Right renal pelvis (tissue), 4 donors: ENCODE measurements around the gene KIF3A. TPM values are rescaled to one million over a fixed set of nuclear protein-coding genes. Genes with fewer than 3 reads are reported as not detected.

Experiments
- DNase-seq, 4 donors: peaks; one replicate each; pipeline ENCODE4 v3.0.0-alpha.2; 2013; ENCODE audit warnings: low read depth in 4 of 4, low spot score in 3 of 4, missing footprints in 1 of 4
- polyA plus RNA-seq, 4 donors: library from polyadenylated mRNA; unstranded; fragments of 120-200 nt; gene quantifications; one replicate each; pipeline ENCODE4 v1.2.1, GENCODE V29; 2013; ENCODE audit not compliant: insufficient read length in 4 of 4

KIF3A gene
- polyA plus RNA-seq, 4 donors, result 18.6 to 21.2 (median 20.6) TPM

DNA sequence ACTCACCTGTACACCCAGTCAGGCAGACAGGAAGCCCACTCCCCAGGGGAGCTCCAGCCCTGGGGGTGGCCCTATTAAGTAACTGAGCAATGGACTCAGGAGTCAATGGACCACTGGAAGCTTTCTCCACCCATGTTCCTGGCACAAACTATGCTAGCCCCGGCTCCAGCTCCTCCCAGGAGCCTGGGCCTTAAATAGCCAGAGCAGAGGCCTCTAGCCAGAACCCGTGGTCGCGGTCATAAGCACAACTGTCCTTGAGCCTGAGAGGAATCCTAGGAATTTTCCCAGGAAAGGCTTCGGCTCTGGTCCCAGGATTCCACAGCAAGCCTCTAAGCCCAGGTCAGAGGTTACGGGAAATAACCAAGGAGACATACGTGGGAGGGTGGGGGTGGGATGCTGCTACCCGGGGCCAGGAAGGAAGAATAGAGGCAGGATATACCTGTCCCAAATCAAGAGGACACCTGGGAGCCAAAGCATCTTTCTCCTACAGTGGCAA, 34.2 kb upstream of the KIF3A start:
- DNase-seq, result no peak

DNA sequence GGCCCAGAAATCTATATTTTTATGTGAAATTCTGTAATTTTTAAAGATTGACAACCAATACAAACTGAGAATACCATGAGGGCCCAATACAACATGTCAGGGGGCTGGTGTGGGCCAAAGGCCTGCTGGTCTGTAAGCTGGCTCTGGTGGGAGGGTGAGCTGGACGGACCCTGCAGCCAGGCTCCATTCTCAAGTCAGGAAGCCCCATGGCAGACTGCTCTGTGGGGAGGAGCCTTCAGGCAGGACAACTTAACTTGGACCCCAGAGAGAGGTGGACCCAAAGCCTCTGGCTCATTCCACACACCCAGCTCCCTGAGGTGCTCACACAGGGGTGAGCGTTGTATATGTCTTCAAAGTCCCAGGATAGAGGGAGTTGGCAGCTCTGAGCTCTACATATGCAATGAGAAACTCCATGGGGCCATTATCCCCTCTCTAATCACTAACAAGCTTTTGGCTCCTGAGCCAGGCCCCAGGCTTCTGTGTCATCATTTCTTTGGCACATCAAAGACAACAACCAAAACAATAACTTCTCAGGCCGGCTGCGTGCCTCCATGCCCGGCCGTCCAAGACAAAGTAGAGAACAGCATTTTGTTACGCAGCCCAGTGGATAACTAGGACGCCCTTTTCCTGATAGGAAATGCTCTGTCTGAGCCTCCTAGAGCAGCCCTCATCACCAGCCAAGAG, 33.3 kb upstream of the KIF3A start:
- no peak for DNase-seq

GRCh38 chr5:132768485-132768868, 31.1 kb upstream of the KIF3A start:
- DNase-seq, result no peak

DNA sequence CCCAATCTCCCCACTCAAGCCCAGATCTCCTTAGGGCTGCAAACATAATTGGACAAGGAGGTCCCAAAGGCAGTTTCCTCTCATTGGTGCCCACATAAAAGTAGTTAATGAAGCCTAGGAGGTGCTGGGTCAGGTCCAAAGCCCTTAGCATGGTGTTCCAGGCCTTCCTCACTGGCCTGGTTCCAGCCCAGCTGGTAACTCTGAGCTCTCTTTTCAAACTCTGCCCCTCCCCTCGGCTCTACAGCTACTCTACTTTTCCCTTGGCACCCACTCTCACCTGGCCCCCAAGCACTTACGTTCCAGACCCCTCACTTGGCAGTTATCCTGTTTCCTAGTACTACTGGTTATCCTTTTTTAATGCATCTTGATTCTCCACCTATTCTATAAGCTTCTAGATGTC, 29.8 kb upstream of the KIF3A start:
- DNase-seq, result no peak

DNA sequence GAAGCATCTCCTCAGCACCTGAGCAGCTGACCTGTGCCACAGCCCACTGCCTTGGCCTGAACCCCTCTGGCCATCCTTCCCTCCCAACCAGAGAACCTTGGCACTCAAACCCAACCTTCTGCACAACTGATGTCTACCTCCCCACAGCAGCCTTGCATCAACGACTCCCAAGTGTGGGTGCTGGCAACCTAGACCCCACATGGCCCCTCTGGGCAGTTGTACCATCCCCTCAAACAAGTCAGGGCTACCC, 29.4 kb upstream of the KIF3A start:
- DNase-seq, result no peak

- no peak for DNase-seq
Observed at GRCh38 chr5:132766020-132766805, 28.9 kb upstream of the KIF3A start.

DNA sequence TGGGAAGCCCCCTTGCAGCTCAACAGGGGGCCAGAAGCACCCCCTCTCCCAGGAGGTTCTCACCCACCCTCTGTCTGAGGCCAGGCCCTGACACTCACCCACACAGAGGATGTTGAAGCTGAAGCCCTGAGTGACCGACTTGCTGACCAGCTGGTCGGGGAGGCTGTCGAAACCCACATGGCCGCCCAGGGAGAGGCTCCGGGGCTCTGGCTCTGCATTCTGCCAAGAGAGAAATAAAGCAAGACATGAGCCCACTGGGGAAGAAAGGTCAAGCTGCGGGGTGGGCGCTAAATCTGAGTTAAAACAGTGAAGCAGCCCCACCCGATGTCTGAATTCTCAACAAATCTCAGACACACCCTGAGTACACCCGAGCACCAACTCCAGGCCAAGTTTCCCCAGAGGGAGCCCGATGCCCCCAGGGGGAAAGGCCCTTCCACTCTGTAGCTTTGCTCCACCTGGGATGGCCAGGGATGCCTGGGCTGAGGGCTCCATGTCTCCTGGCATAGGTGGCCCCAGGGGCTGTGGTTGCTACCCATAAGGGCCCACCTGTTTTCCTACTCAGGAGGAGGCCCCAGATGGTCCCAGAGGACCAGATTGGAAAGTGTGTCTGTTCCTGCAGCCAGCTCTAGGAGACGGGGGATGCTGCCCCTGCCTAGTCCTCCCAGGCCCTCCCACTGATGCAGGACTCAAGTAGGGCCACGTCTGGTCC, 28.1 kb upstream of the KIF3A start:
- DNase-seq, result no peak

DNA sequence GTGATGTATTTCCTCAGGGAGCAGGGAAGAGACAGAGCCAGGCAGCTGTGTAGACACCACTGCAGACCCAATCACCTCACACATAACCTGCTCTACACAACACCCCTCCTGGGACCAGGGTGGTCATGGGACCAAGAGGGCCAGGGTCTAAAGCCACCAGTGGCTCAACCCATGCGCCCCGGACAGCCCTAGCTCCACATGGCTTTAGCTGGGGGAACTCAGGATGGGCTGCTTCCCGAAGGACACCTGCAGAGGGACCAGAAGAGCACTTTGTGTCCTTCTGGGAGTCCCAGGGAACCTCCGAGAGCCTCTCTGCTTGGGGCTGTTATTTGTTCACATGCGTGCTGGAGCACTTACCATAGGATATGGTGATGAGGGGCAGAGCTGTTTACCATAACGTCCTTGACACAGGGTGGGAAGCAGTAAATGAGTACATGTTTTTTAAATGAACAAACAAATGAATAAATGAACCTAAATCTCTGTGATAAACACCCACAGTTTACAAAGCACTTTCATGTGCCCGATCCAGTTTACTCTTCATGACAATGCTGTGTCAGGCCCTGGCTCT, 27.4 kb upstream of the KIF3A start:
- no peak for DNase-seq

DNA sequence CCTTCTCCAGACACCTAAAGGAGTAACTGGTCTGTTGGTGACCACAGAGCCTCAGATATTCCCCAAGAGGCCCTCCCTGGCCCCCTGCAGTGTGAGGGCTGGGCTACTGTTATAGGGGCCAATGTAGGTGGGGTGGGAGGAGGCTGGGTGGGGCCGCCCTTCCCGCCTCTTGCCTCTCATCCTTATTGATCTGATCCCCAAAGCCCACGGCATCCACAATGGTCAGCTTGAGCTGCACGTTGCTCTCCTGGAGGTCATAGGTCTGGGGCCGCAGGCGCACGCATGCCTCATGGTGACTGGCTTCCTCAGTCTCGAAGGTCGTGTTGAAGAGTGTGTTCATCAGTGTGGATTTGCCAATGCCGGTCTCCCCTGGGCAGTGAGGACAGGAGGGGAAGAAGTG, 26.7 kb upstream of the KIF3A start:
- DNase-seq, result no peak

DNA sequence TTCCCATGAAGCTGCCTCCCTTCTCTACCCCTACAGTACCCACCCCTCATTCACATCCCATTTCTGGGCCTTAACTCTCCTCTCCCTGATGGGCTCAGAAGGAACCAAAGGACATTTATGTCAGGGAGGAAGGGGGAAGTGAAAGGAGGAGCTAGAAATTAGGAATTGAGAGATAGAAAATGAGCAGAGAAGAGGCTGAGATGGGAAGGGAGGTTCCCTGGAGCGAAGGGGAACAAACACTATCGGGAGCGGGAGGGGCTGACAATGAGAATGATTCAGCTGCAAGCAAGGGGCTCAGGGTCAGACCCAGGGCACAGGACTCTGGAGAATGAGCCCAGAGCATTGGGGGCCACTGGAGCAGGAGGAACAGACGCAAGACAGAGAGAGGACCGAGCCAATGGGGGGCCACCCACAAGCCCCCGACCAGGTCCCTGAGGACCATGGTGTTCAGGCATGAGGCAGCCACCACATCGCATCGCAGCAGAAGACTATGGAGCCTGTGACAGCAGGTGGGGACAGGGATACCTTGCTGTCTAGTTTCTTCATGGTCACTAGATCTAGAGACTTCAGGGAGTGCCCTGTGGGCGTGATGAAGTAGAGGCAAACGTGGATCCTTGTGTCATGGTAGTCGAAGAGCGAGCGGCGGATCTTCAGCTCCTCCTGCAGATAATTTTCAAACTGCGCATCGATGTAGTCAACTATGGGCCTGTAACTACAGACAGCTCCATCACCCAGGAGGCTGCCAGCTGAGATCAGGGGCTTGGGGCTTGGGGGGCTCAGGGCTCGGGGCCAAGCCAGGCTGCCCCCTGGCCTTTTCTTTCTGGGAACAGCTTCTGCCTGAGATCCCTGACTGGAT, 26.1 kb upstream of the KIF3A start:
- DNase-seq, result no peak

DNA sequence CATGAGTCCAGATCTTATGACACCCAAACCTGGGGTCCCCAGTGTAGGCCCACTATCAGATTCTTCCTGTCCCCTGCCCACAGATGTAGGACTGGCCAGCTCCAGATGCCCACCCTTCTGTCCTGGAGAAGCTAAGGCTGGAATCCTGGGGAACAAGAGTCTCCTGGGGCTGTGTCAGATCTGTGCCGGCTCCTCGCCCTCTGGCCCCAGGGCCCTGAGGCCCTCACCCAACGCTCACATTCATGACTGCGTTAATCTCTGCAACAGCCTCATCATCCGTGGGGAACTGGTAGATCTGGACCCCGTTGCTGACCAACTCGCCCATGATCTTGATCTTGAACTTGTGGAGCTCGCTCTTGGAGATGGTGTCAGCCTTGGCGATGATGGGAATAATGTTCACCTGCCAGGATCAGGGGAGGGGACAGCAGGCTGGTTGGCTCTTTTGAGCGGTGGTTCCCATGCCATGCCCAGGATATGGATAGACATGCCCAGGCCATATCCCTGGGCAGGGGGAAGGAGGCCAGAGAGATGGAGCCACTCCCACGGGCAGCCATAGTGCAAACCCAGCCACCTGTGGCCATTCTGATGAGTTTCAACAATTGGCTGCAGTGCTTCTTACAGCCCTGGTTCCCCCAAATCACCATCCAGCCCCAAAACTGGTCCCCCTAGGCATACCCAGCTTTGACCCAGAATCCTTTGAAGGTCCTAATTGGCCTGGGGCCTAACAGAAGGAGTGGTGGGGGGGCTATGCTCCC, 25.1 kb upstream of the KIF3A start:
- no peak for DNase-seq

DNA sequence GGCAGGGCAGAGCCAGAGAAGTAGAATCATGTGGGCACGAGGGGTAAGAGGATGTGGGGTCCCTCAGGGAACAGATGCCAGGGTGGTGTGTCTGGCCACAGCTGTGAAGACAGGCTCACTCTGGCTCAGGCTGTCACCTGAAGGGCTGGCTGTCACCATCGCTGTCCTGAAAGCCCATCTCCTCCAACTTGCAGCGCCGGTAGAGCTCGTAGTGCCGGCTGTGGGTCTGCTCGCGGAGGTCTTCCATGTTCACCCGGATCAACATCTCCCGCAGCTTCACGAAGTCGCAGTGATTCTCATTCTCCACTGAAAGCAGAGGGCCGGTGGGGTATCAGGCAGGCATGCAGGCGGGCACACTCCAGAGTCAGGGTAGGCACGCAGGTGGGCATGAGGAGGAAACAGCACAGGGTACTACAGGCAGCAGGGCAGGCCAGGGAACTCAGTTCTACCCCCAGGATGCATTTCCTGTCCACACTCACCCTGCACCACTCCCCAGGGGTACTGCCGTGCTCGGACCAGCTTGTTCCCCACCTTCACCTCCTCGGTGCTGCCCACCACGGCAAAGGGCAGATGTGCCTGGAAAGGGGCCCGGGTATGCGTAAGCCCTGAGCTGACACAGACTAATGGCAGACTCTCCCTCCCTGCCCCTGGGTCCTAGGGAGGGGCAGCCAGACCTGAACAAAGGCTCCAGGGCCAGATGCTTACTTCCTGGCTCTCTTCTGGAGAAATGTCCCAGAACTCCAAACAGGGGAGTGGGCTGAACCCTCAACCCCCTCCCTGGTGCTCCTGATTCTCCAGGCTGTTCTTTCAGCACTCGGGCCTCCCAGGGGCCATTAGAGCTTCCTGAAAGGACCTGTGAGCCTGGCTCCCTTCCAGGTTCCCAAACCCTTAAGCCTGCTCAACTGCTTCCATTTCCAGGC, 24.2 kb upstream of the KIF3A start:
- DNase-seq, result no peak

DNA sequence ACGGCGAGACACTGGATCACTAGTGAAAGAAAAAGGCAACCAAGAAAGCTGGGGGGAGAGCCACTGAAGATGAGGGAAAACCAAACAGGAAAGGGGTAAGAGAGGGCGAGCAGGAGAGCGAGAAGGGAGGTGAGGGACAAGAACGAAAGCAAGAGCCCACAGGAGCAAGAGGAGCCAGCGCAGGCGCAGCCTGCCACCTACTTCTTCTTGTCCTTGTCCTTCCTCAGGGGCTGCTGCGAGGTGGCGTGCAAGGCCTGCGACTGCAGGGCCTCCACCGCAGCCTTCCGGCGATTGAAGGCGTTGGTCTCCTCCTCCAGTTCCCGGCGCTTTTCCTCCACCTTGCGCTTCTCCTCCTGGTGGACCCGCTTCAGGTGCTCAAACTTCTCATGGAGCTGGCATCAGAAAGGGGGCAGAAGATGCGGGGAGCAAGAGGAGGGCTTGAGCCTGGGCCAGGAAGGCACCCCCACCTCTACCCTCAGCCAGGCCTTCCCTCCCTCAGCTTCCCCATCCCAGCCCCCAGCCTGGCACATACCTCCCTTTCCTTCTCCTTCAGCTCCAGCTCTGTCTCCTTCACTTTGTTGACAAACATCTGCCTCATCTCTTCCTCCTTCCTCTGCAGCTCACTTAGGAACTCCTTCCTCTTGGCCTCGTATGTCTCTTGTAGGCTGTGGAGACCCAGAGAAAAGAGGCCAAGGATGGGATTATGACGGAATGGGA, 23.4 kb upstream of the KIF3A start:
- no peak for DNase-seq

GRCh38 chr5:132760049-132760420, 22.7 kb upstream of the KIF3A start:
- DNase-seq, result no peak

DNA sequence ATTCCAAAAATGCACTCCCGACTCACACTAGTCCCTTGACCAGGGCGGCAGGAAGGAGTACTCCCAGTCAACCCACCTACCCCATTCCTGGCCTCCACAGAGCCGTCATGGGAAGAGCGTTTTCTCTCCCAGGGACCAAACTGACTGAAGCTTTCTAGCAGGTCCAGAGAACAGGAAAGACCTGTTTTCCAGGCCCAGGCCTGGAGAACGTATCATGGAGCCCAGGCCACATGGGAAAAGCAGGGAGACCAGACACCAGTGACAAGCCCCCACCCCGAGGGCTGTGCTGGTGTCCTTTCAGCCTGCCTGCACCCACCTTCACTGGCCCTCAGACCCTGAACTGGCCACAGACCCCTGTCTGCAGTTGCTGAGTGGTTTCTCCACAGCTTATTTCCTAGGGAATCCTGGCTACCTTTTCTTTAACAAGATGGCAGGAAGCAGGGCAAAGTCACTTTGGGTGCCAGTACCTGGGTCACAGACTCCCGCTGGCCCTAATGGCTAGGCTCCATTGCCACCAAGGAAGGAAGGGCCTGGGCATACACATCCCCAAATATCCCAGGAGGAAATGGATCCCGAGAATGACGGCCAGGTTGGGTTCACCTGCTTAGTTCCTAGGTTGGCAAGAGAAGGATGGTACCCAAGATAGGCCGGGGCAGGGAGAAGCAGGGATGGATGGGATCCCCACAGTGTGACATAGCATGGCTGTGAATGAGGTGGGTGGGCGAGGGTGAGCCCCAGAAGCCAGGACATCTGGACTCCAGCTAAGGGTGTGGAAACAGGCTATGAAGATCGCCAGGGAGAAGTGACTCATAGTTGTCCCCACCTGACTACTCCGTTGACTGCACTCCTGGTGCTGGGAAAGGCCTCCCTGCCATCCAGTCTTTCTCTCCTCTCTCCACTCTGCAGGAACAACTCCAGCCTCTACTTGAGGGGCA, 22.0 kb upstream of the KIF3A start:
- DNase-seq, result no peak

GRCh38 chr5:132758451-132758850, 21.1 kb upstream of the KIF3A start:
- DNase-seq, result no peak

- DNase-seq, result no peak
Observed at GRCh38 chr5:132756542-132756941, 19.2 kb upstream of the KIF3A start.
